HG03460 (cell line): ENCODE measurements around the gene SGMS1.

Experiments
- ATAC-seq: cut with Tn5 transposase; IDR thresholded peaks from one replicate; pipeline ENCODE4 v1.9.1; 2021; ENCODE audit not compliant: unreplicated experiment

Gene SGMS1

DNA sequence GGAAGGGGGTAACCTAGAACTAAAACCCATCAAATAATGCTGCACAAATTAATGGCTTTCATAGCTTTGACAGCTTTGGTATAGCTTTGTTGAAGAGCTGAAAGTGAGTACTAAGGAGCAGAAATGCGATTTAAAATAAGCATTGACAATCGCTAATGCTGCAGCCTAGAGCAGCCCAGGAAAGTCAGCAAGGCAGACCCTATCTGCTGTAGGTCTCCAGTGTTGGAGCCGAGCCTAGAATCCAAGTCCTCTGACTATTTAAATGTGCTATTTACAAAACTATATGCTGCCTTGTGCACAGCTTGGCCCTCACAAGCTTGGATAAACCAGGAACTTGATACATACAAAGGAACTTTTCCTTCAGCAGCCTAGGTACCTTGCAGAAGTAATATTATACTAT is 307.6 kb downstream of the SGMS1 start:
- ATAC-seq = no peak

- ATAC-seq = no peak
Observed at GRCh38 chr10:50315424-50315823, 308.3 kb downstream of the SGMS1 start.

DNA sequence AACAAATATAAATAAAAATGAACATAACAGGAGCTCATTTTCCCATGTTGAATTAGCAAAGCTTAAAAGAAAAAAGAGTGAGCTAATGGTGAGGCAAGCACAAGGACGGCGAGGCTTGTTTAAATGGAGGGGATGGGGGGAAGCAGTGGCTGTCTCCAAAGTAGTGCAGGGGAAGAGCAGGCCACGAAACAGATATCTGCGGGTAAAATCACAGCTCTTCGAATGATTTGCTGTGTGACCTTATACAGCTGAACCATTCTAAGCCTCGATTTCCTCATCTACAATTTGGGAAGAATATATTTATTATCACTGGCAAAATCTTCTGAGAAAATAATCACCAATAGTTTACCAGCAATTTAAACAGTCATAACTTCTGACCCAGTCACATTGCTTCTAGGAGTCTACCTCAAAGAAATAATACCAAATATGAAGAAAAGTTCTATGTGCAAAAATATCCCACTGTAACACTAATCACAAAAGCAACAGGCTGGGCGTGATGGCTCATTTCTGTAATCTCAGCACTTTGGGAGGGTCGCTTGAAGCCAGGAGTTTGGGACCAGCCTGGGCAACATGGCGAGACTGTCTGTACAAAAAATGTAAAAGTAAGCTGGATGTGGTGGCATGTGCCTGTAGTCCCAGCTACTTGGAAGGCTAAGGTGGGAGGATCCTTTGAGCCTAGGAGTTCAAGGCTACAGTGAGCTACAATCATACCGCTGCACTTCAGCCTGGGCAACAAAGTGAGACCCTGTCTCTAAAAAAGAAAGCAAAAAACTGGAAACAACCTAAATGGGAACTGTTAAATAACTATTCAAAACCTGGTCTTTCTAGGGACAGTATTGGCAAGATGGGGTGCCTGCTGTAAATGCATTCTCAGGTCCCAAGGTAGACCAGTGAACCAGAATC is 309.3 kb downstream of the SGMS1 start:
- no peak for ATAC-seq

- no peak for ATAC-seq
Observed at GRCh38 chr10:50312464-50313437, 311.0 kb downstream of the SGMS1 start.

DNA sequence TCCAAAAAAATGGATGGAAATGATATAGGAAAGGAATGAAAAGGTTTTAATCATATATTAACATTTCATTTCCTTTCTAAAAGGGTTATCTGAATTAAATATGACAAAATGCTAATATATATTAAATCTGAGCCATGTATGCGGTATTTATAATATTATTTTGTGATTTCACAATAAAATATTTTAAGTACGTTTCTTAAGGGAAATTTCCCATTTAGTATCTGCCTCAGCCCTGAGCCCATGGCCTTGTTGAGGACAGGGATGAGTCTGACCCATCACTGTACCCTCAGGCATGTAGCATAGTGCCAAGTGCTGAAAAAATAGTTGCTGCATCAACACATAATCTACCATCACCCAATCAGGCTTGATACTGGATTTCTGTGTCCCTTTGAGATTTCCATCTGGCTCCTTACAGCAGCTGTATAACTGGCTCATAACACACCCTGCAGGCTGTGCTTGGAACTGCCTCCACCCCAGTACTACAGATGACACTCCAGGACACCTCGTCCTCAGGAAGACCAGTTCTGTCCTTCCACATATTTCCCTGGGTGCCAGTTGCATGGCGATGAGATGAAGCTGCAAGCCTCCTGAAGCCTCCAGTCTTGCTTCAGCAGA is 313.1 kb downstream of the SGMS1 start:
- peak; percentile 72 for ATAC-seq

GRCh38 chr10:50309342-50309741 is 314.4 kb downstream of the SGMS1 start:
- ATAC-seq = no peak

DNA sequence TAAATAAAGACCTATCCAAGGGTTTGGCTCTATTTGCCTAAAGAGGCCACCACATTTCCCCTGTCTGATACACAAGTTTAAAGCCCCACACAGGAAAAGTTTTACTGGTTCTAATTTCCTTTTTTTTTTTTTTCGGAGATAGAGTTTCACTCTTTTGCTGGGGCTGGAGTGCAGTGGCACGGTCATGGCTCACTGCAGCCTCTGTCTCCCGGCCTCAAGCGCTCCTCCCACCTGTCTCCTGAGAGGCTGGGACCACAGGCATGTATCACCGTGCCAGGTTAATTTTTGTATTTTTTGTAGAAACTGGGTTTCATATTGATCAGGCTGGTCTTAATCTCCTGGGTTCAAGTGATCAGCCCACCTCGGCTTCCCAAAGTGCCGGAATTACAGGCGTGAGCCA is 319.1 kb downstream of the SGMS1 start:
- ATAC-seq = no peak

GRCh38 chr10:50299948-50300669 is 323.6 kb downstream of the SGMS1 start:
- no peak for ATAC-seq

DNA sequence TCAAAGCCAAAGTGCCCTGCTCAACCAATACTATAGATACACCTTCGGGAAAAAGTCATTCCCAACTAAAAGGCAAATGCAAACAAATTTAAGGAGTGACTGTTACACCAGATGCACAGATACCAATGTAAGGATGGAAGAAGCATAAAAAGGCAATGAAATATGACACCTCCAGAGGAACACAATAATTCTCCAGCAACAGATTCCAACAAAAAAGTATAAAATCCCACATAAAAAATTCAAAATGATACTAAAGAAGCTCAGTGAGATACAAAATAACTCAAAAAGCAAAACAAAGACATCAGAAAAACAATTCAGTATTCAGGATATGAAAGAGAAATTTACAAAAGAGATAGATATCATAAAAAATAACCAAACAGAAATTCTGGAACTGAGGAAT is 328.4 kb downstream of the SGMS1 start:
- ATAC-seq = no peak

DNA sequence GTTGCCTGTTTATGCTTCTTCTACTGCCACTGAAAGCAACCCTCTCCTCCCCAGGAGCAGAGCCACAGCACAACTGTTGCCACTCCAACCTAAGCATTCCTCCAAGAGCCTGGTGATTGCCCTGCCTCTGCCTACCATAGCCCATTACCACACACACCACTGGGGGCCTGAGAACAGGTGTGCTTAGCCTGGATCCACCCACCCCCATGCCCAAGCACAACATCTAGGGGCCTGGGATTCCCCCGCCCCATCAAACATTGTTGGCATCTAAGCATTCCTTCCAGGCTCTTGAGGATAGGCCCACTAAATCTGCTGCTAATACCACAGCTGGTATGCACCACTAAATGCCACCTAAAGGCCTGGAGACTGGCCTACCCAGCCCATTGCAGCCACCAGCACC is 329.2 kb downstream of the SGMS1 start:
- ATAC-seq = no peak

GRCh38 chr10:50293513-50294313 is 330.0 kb downstream of the SGMS1 start:
- ATAC-seq = no peak

GRCh38 chr10:50291261-50291850 is 332.4 kb downstream of the SGMS1 start:
- no peak for ATAC-seq

GRCh38 chr10:50289196-50289595 is 334.6 kb downstream of the SGMS1 start:
- no peak for ATAC-seq

- no peak for ATAC-seq
Observed at GRCh38 chr10:50286996-50287803, 336.6 kb downstream of the SGMS1 start.

DNA sequence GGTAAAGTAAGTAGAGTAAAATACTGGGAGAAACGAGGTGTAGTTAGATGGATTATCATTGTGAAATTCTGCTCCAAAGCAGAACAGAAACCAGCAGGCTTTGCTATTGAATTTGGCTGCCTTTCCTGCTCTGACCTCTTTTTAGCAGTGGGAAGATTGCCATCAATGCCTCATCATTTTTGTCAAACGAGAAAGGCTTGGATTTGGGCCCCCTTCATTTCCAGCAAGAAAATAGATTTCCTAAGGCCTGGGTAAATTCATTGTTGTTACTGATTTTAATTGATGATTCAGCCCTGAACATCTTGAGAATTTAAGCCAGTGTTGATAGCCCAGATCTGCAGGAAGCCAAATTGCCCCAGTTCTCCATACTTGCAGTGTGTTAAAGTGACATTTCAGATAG is 337.2 kb downstream of the SGMS1 start:
- ATAC-seq = no peak

GRCh38 chr10:50281967-50282522 is 341.7 kb downstream of the SGMS1 start:
- ATAC-seq = no peak

DNA sequence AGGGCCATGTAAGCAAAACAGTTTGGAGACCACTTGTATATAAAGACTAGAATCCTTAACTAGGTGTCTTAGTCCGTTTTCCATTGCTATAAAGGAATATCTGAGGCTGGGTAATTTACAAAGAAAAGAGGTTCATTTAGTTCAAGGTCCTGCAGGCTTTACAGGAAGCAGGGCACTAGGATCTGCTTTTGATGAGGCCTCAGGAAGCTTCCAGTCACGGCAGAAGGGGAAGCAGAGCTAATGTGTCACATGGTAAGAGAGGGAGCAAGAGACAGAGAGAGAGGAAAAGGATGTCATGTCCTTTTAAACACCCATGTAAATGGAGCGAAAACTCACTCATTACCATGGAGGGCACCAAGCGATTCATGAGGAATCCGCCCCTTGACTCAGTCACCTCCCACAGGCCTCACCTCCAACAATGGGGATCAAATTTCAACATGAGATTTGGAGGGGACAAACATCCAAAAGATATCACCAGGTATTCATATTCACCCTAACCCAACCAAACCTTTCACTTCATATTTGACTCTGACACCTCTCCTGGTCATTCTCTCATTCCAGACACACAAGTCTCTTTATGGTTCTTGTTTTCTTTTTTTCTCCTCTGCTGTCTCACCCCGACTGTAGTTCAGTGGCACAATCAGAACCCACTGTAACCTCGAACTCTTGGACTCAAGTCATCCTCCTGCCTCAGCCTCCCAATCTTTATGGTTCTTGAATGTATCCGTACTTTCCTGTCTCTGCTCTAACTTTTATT is 342.4 kb downstream of the SGMS1 start:
- no peak for ATAC-seq
